H7 (cell line): ENCODE data around the gene CDH15. TPM values are rescaled to one million over a fixed set of nuclear protein-coding genes. Genes with fewer than 3 reads are reported as not detected.

Source experiments
- total RNA-seq: library from RNA; depleted of rRNA; stranded (reverse); fragments of >200 nt; shearing (Covaris generic); gene quantifications from 2 replicates; pipeline ENCODE4 v1.2.3, GENCODE V29; 2014; rRNA removed

CDH15 gene
- total RNA-seq, 1 experiment from 2014 or later, result 0.10 TPM

Other genes with a start within 250 kb of the CDH15 start
- gene CBFA2T3, start 194.5 kb upstream of the CDH15 start, total RNA-seq, result 0.35 TPM in 1 of 2 replicates, not detected in the other
- 20.2 and 24.0 TPM in 2 replicates for gene ACSF3, start 77.9 kb upstream of the CDH15 start, total RNA-seq
- gene SLC22A31, start 28.8 kb downstream of the CDH15 start, total RNA-seq, result 0.81 and 1.9 TPM in 2 replicates
- 10.1 and 12.3 TPM in 2 replicates for gene ZNF778, start 46.0 kb downstream of the CDH15 start, total RNA-seq